Measurements from ENCODE around the gene KLHL6.

The KLHL6 gene

DNA sequence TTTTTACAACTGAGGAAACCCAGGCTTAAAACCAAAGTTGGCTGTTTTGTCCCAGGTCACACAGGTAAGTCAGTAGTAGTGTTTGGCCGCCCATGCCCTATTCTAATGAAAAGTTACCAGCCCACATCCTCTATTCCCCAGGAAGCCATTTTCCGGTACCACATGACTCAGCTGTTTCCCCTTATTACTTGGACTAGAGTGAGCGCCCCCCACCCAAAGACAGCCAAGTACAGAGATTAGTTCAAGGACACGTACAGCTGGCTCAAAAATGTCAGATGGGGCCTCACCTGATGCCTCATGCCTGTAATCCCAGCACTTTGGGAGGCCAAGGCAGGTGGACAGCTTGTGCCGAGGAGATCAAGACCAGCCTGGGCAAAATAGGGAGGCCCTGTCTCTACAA lies 8.5 kb upstream of the KLHL6 start:
- no peak for DNase-seq

- no peak for DNase-seq
These were observed 8.0 kb upstream of the KLHL6 start for GRCh38 chr3:183563536-183563874.

DNA sequence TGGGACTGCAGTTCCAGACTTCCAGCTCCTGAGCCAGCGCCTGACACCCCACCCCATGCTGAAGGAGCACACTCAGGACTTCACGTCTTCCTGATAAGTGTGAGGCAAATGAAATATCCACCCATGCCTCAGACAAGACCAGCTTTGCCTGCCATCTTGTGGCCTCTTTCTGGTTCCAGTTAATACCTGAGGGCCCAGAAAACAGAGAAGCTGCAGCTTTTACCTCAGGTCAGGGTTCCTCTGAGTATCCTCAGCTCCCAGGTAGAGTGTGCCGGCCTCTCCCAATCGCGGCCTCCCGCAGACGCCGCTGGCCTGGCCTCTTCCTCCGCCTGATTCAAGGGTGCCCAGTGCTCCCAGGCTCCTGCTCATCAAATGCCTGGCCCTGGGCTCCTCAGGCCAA lies 5.1 kb upstream of the KLHL6 start:
- peak; percentile 28 for DNase-seq

DNA sequence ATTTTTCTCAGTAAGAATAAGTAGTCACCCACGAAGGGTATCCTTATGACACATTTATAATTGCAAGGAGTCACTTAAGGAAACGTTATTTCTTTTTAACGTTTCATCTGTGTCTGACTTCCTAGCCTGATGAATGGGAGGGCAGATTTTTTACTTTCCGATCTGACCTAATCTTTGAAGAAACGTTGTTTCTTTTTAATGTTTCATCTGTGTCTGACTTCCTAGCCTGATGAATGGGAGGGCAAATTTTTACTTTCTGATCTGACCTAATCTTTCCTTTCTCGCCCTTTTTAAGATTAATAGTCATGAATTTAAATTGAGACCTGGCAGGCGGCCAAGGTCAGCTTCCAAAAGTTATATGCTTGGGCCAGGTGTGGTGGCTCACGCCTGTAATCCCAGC lies 3.0 kb upstream of the KLHL6 start:
- DNase-seq, result no peak

DNA sequence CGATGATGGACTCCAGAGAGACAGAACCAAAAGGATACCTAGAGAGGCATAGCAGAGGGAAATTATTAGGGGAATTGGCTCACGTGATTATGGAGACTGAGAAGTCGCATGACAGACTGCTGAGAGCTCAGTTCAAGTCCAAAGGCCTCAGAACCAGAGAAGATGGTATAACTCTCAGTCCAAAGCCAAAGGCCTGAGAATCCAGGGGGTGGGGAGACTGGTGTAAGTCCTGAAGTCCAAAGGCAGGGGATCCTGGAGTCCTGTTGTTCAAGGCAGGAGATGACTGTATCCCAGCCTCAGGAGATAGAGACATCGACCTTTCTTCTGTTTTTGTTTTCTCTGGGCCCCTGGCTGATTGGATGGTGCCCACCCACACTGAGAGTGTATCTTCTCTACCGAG lies 1.2 kb upstream of the KLHL6 start:
- DNase-seq, result no peak

- peak; percentile 38 for DNase-seq
These were observed 1.1 kb downstream of the KLHL6 start for GRCh38 chr3:183554377-183554776.

GRCh38 chr3:183553334-183554026 lies 2.0 kb downstream of the KLHL6 start:
- DNase-seq, result no peak

- peak; percentile 21 for DNase-seq
These were observed 3.6 kb downstream of the KLHL6 start for GRCh38 chr3:183551930-183552329.

DNA sequence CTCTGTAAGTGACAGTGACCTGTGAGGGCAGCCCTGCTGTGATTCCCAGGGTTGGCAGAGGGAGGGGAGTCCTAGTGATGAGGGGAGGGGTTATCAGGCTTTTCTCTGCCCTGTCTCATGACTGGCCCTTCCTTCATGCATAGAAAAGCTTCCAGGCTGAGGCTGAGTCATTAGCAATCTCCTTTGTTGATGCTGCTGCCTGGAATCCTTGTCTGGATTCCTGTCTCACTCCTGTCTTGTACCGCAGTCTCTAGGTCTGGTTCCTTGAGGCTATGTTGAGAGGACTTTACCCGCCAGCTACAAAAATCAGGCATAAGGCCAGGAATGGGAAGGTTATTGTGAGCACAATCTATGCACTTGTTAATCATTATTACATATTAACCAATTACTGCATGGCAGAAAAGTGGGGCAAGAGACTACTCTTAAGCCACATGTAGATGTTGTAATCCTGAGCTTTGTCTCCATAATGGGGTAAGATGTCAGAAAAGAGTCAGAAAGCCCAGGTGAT lies 7.2 kb downstream of the KLHL6 start:
- no peak for DNase-seq

- DNase-seq, result no peak
These were observed 8.9 kb downstream of the KLHL6 start for GRCh38 chr3:183546625-183547024.

DNA sequence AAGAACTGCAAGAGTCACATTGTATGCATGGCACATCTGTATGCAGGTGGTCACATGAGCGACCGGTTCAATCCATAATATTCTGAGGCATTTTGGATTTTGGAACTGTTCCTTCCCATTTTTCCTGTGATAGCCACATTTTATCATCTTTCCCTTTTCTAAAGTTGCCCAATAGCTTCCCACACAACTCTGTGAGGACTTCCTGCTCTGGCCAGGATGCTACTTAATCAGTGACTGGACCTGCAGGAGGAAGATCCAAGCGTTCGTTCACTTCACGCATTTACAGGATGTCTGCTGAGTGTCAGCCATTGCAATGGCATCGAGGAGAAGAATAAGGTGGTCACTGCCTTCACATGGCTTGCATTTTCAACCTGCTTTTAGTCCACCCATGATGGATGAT lies 9.8 kb downstream of the KLHL6 start:
- DNase-seq, result no peak

GRCh38 chr3:183542355-183542754 lies 13.2 kb downstream of the KLHL6 start:
- DNase-seq, result no peak

DNA sequence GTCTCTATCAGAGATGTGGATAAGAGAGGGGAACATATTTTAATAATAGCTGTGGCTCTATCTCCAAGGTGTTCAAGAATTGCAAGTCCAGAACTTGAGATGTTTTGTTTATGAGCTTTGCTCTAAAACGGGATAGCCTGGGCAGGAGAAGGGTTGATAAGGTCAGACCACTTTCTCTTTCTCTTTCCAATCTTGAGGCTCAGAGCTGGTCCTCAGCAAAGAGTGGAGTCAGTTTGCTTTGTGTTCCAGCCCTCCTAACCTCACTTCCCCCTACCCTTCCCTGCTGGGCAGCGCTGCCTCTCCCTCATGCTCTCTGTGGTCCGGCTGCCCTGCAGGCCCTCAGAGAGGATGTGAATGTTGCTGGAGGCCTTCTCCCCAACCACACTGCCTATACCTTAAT lies 13.8 kb downstream of the KLHL6 start:
- DNase-seq, result peak; percentile 12

- DNase-seq, result no peak
These were observed 14.3 kb downstream of the KLHL6 start for GRCh38 chr3:183541235-183541655.

DNA sequence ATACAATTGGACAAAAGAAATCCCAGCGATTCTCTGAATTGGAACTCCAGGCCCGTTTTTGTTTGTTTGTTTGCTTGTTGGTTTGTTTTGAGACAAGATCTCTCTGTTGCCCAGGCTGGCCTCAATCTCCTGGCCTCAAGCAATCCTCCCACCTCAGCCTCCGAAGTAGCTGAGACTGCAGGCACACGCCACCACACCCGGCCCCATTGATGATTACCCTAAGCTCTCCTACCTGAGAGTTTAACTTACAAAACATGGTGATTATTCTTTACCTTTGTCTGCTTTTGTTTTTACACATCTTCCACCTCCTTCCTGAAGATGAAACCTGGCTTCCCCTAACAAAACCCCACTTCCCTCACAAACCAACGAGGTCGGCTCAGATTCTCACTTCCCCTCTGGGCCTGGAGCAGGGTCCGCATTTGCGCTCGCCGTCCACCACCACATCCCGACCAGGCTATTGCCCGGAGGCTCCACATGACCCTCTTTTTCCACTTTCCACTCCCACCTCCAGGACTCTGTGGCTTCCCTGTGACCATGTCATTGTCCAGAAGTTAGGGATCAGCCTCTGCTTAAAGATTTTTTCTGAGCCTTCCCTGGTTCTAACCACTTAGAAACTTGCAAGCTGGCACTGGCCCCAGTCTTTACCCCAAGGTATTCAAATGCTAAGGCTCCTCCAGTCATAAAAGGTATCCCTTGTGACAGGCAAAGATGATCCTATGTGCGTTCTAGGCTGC lies 14.8 kb downstream of the KLHL6 start:
- no peak for DNase-seq

DNA sequence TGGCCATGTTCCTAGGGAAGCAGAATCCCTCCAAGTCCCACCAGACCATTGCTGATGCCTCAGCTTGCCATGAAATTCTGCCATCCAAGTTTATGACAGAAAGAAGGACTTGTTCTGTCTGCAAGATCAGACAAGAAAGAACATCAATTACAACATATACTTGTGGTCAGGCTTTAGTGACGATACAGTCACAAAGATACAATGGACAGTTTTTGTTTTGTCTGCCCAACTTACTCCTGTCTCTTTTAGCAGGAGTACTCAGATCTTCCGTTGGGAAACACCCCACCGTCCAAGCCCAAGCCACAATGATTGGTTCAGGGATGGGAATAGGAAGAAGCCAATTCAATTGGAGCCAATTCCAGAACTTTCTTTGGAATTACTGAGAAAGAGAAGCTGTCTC lies 15.7 kb downstream of the KLHL6 start:
- no peak for DNase-seq

GRCh38 chr3:183538486-183538885 lies 17.0 kb downstream of the KLHL6 start:
- DNase-seq, result no peak

DNA sequence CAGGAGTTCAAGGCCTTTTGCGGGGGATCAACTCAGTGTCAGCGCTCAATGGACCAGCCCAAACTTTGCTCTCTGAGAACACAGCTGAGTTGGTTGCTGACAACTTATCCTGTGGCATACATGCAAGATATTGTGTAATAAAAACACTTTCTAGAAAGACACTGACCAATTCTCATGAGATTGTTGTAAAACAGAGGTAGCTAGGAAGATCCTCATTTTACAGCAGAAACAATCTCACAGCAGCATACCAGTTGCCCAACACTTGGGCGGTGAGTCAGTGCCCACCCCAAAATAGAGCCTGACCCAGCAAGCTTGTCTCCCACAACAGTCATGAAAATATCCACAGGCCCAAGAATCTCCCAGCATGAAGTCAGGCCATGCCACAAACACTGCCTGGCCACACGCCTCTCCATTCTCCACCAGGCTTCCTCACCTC lies 18.2 kb downstream of the KLHL6 start:
- DNase-seq, result no peak

- DNase-seq, result no peak
These were observed 19.1 kb downstream of the KLHL6 start for GRCh38 chr3:183536238-183536880.

- DNase-seq, result no peak
These were observed 21.3 kb downstream of the KLHL6 start for GRCh38 chr3:183534249-183534648.

DNA sequence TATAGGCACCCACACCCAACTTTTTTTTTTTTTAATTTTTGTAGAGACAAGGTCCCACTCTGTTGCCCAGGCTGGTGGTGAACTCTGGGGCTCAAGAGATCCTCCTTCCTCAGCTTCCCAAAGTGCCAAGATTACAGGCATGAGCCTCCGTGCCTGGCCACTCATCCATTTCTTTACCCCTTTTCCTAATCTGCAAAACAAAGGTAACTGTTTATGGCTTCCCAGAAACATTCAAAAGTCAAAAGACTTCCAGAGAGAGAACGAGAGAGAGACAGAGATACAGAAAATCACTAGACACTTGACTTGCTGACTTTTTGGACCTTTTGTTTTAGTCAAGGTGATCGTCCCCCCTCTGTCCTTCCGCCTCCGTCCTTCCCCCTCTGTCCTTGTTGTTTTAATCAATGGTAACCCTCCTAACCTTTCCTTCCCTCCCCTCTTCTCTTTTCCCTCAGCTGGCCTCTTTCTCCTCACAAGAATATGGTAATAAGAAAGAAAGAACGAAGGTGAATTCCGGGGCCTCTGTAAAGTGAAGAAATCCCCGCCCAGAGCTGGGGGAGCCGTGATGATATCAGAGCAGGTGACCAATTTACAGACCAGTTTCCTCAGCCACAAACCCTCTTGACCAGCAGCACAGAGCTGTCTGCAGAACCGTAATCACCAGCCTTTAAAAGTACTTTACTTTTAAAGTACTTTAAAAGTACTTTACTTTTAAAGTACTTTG lies 21.9 kb downstream of the KLHL6 start:
- DNase-seq, result no peak

GRCh38 chr3:183532620-183533411 lies 22.7 kb downstream of the KLHL6 start:
- no peak for DNase-seq

GRCh38 chr3:183529717-183530116 lies 25.8 kb downstream of the KLHL6 start:
- no peak for DNase-seq
